GM12878 (cell line): ENCODE data around the gene PTPRN2. TPM values are rescaled to one million over a fixed set of nuclear protein-coding genes. Genes with fewer than 3 reads are reported as not detected.

Experiments
- ATAC-seq: fragments of 200-7000 bp; cut with Tn5 transposase; 3 replicates; pipeline ENCODE4 v1.9.1; 2020; ENCODE audit warnings: mild to moderate bottlenecking, moderate library complexity
- BruUV-seq: library from RNA; stranded (reverse); fragments of 400-500 nt; replicated peaks from 2 replicates; lab custom pipeline; 2021; lab: Mats Ljungman, UMichigan
- CTCF ChIA-PET: fragments of 300-600 bp; sonication (Branson Sonifier 250); formaldehyde crosslinking; extraction: SDS; loops from one replicate; lab custom pipeline; 2021; ENCODE audit warnings: inconsistent platforms; lab: Yijun Ruan, JAX
- POLR2A ChIA-PET: fragments of 350-600 bp; formaldehyde crosslinking; extraction: SDS; loops from one replicate; lab custom pipeline; 2021; ENCODE audit warnings: inconsistent platforms; lab: Charles Lee
- RAD21 ChIA-PET: fragments of 300-600 bp; sonication (Branson Sonifier 250); formaldehyde crosslinking; loops from one replicate; lab custom pipeline; 2023; ENCODE audit warnings: antibody characterized with exemption; ENCODE audit not compliant: unreplicated experiment; lab: Charles Lee
- SMC1A ChIA-PET: fragments of 300-600 bp; sonication (Branson Sonifier 250); formaldehyde crosslinking; loops from one replicate; lab custom pipeline; 2023; ENCODE audit not compliant: unreplicated experiment, uncharacterized antibody; lab: Charles Lee
- DNase-seq: peaks from one replicate; pipeline ENCODE4 v3.0.0-alpha.2; 2011; ENCODE audit warnings: low read depth, low spot score
- FAIRE-seq: peaks from 3 replicates; lab custom pipeline; 2011; peaks lifted over from hg19 to GRCh38; lab: Jason Lieb, UNC
- H2AFZ ChIP-seq: 2 replicates; pipeline ENCODE4 v1.6.0; 2011; ENCODE audit warnings: low read depth, low read length, control low read depth; ENCODE audit not compliant: control insufficient read depth
- H3K27ac ChIP-seq: 2 replicates; pipeline ENCODE4 v1.5.1; 2011; ENCODE audit warnings: control low read depth; ENCODE audit not compliant: control insufficient read depth, insufficient read depth
- H3K27me3 ChIP-seq, 2 experiments: replicated peaks in 1 of 2; 2 replicates each; pipeline versions ENCODE4 v1.6.0 to v1.6.1; 2011; ENCODE audit warnings: low read length in 1 of 2; ENCODE audit not compliant: control insufficient read depth in 2 of 2, insufficient read depth in 2 of 2
- H3K36me3 ChIP-seq, 2 experiments: 2 replicates each; pipeline ENCODE4 v1.5.1; 2011; ENCODE audit warnings: low read length in 1 of 2; ENCODE audit not compliant: control insufficient read depth in 2 of 2, insufficient read depth in 2 of 2
- H3K4me1 ChIP-seq: 2 replicates; pipeline ENCODE4 v1.6.1; 2011; ENCODE audit warnings: mild to moderate bottlenecking, low read length, moderate library complexity, mixed read lengths; ENCODE audit not compliant: control insufficient read depth, insufficient read depth
- H3K4me2 ChIP-seq: 2 replicates; pipeline ENCODE4 v1.6.0; 2011; ENCODE audit warnings: control low read depth; ENCODE audit not compliant: control insufficient read depth, insufficient read depth
- H3K4me3 ChIP-seq: fragments of 200-600 bp; sonication (generic); 2 replicates; pipeline ENCODE4 v1.5.1; 2016
- H3K79me2 ChIP-seq: 2 replicates; pipeline ENCODE4 v1.6.0; 2011; ENCODE audit warnings: low read length; ENCODE audit not compliant: control insufficient read depth, insufficient read depth
- H3K9ac ChIP-seq: 2 replicates; pipeline ENCODE4 v1.8.0; 2011; ENCODE audit warnings: low read length, control low read depth, mixed read lengths; ENCODE audit not compliant: control insufficient read depth, insufficient read depth
- H3K9me3 ChIP-seq: replicated peaks from 3 replicates; pipeline ENCODE4 v1.5.1; 2011; ENCODE audit warnings: mild to moderate bottlenecking, low read length; ENCODE audit not compliant: control insufficient read depth, insufficient read depth
- H4K20me1 ChIP-seq: 2 replicates; pipeline ENCODE4 v1.6.0; 2011; ENCODE audit not compliant: control insufficient read depth, insufficient read depth
- BCLAF1 ChIP-seq: fragments of 450-650 bp; IDR thresholded peaks from 2 replicates; pipeline ENCODE4 v1.6.1; 2017; ENCODE audit warnings: antibody characterized with exemption, mild to moderate bottlenecking, moderate library complexity
- GABPA ChIP-seq: IDR thresholded peaks from 2 replicates; pipeline ENCODE4 v1.6.1; 2014; ENCODE audit warnings: antibody characterized with exemption, low read depth, mild to moderate bottlenecking, inconsistent platforms
- NFYA ChIP-seq: IDR thresholded peaks from 2 replicates; pipeline ENCODE4 v1.6.1; 2011; ENCODE audit warnings: low read depth, mild to moderate bottlenecking, low read length, improper control_type of control experiment, borderline replicate concordance
- POLR2AphosphoS5 ChIP-seq: IDR thresholded peaks from 2 replicates; pipeline ENCODE4 v1.6.1; 2011; ENCODE audit warnings: mild to moderate bottlenecking, low read length, inconsistent platforms
- SIN3A ChIP-seq: IDR thresholded peaks from 2 replicates; pipeline ENCODE4 v1.6.1; 2012; ENCODE audit warnings: low read depth, low read length, improper control_type of control experiment
- SUPT20H ChIP-seq: IDR thresholded peaks from 2 replicates; pipeline ENCODE4 v1.6.1; 2011; ENCODE audit warnings: low read depth, mild to moderate bottlenecking, low read length, moderate library complexity, borderline replicate concordance; ENCODE audit not compliant: control insufficient read depth
- ZBTB33 ChIP-seq: fragments of 450-650 bp; IDR thresholded peaks from 2 replicates; pipeline ENCODE4 v1.6.1; 2017; ENCODE audit warnings: mild to moderate bottlenecking
- ZBTB40 ChIP-seq: fragments of 450-650 bp; IDR thresholded peaks from 2 replicates; pipeline ENCODE4 v1.6.1; 2016; ENCODE audit warnings: mild to moderate bottlenecking, moderate library complexity, borderline replicate concordance
- WGBS: methylation state at CpG from one replicate; pipeline ENCODE4 v1.1.6; 2016; ENCODE audit warnings: low lambda C conversion rate; ENCODE audit not compliant: insufficient replicate concordance, insufficient coverage; ENCODE audit errors: missing lambda C conversion rate; 5-methylcytosine and 5-hydroxymethylcytosine counted together
- in situ Hi-C: fragments of 300-500 bp; cut with MboI; formaldehyde crosslinking; loops from 9 replicates; pipeline ENCODE4 v1.14.3; 2018; ENCODE audit warnings: mixed read lengths
- intact Hi-C: fragments of 100-400 bp; cut with micrococcal nuclease; formaldehyde crosslinking; loops from one replicate; pipeline ENCODE4 v1.14.2; 2022; ENCODE audit not compliant: unreplicated experiment
- polyA plus RNA-seq, 11 experiments: library from polyadenylated mRNA; depleted of rRNA in 4 of 11; unstranded in 6 of 11; stranded (reverse) in 5 of 11; fragments of >200 nt; fragmentation: Nextera tagmentation in 4 of 11; fragmentation: Illumina TruSeq in 1 of 11; extraction: Ambion mirVana in 4 of 11; extraction: Trizol in 1 of 11; gene quantifications; 1 replicate in 1 of 11; 2 replicates in 10 of 11; pipeline versions ENCODE4 v1.2.1 to v1.2.3, GENCODE V29; 2011 to 2016; ENCODE audit warnings: inconsistent platforms in 2 of 11, missing spikeins in 2 of 11, low read depth in 1 of 11
- total RNA-seq, 4 experiments: library from RNA; depleted of rRNA in 3 of 4; stranded (reverse); fragments of >200 nt in 3 of 4; fragmentation: Illumina TruSeq in 1 of 4; extraction: Trizol in 1 of 4; gene quantifications; 2 replicates each; pipeline versions ENCODE4 v1.2.1 to v1.2.3, GENCODE V29; 2013 to 2021
- TF ChIP-seq, protein P1 (sequence below): fragments of 450-650 bp; IDR thresholded peaks from 2 replicates; pipeline ENCODE4 v1.6.1; 2014; ENCODE audit warnings: mild to moderate bottlenecking

Gene PTPRN2
- total and polyA plus RNA-seq, 10 of the 15 experiments (the other 5 are each of a cell fraction or from before 2014, with no cell fraction given), result 5.4 TPM; not detected in 9

- ChIA-PET CTCF (no interaction called here), RAD21 (no interaction called here), SMC1A (no interaction called here), POLR2A (no interaction called here)
- Histone ChIP-seq H3K4me3 (no peak overlapping the region), H3K79me2 (no peaks in the 10 kb centered on the region), H3K4me1 (no peaks in the 10 kb centered on the region), H3K4me2 (no peak overlapping the region), H3K27me3 (no peaks in the 10 kb centered on the region), H4K20me1 (no peaks in the 10 kb centered on the region), H2AFZ (no peak overlapping the region), H3K36me3 (no peaks in the 10 kb centered on the region), H3K27ac (no peak overlapping the region), H3K9me3 (peaks cover 10% of the 10 kb centered on the region; the same call in 1 of the 3 replicates), H3K9ac (no peak overlapping the region)
- no TSS peak for BruUV-seq
- ATAC-seq (no peak), DNase-seq (no peak), FAIRE-seq (no peak)
- in situ Hi-C loops, result no loop called here
- 41% methylated on average over 12 of the region's 12 CpGs for WGBS
- intact Hi-C loops, result no loop called here
- TF ChIP-seq ZBTB40 (no peak), NFYA (no peak), SUPT20H (no peak), BCLAF1 (no peak), GABPA (no peak), POLR2AphosphoS5 (no peak), ZBTB33 (no peak), SIN3A (no peak)
- TF ChIP-seq, protein P1, sequence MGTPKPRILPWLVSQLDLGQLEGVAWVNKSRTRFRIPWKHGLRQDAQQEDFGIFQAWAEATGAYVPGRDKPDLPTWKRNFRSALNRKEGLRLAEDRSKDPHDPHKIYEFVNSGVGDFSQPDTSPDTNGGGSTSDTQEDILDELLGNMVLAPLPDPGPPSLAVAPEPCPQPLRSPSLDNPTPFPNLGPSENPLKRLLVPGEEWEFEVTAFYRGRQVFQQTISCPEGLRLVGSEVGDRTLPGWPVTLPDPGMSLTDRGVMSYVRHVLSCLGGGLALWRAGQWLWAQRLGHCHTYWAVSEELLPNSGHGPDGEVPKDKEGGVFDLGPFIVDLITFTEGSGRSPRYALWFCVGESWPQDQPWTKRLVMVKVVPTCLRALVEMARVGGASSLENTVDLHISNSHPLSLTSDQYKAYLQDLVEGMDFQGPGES, result no peak
Measured at GRCh38 chr7:158259671-158260418, 327.8 kb downstream of the PTPRN2 start.
